Measurements from ENCODE around the gene LRRC63.

Gene LRRC63

GRCh38 chr13:46229251-46229650 lies 17.5 kb downstream of the LRRC63 start:
- POLR2A ChIA-PET, result no interaction called here
- TF ChIP-seq ELF4 (IDR thresholded peaks at IDR 0.05) (no peak), TARDBP (IDR thresholded peaks at IDR 0.05) (no peak), FOXM1 (IDR thresholded peaks at IDR 0.05; ENCODE audit: borderline replicate concordance) (no peak), CTBP1 (IDR thresholded peaks at IDR 0.05; ENCODE audit: borderline replicate concordance) (no peak), PKNOX1 (IDR thresholded peaks at IDR 0.05) (no peak), ZNF384 (IDR thresholded peaks at IDR 0.05) (no peak), HDGF (IDR thresholded peaks at IDR 0.05; ENCODE audit: borderline replicate concordance) (no peak)
- CTCF ChIA-PET, result no interaction called here
- DNase-seq (ENCODE audit: extremely low spot score), result no peak

- POLR2A ChIA-PET, result no interaction called here
- CTCF ChIA-PET, result no interaction called here
- DNase-seq (ENCODE audit: extremely low spot score), result no peak
- TF ChIP-seq LEF1 (IDR thresholded peaks at IDR 0.05; ENCODE audit: borderline replicate concordance), result no peak
- TF ChIP-seq FOXM1 (IDR thresholded peaks at IDR 0.05; ENCODE audit: borderline replicate concordance), result no peak
- no peak for TF ChIP-seq NFRKB (IDR thresholded peaks at IDR 0.05)
- TF ChIP-seq ELF4 (IDR thresholded peaks at IDR 0.05), result no peak
- TF ChIP-seq FOXK2 (IDR thresholded peaks at IDR 0.05), result no peak
- no peak for TF ChIP-seq CTBP1 (IDR thresholded peaks at IDR 0.05; ENCODE audit: borderline replicate concordance)
- no peak for TF ChIP-seq PKNOX1 (IDR thresholded peaks at IDR 0.05)
Observed at GRCh38 chr13:46232281-46232680, 20.6 kb downstream of the LRRC63 start.

GRCh38 chr13:46235286-46235685 lies 23.6 kb downstream of the LRRC63 start:
- ChIA-PET POLR2A (no interaction called here), CTCF (no interaction called here)
- TF ChIP-seq SP1 (IDR thresholded peaks at IDR 0.05), result no peak
- TF ChIP-seq PKNOX1 (IDR thresholded peaks at IDR 0.05), result no peak
- no peak for TF ChIP-seq FOXA1 (IDR thresholded peaks at IDR 0.05)
- no peak for TF ChIP-seq HDGF (IDR thresholded peaks at IDR 0.05; ENCODE audit: borderline replicate concordance)
- DNase-seq (ENCODE audit: extremely low spot score), result no peak

- no peak for DNase-seq (ENCODE audit: extremely low spot score)
- TF ChIP-seq BHLHE40 (IDR thresholded peaks at IDR 0.05; ENCODE audit: borderline replicate concordance), result no peak
- no peak for TF ChIP-seq SUZ12 (IDR thresholded peaks at IDR 0.05)
- no peak for TF ChIP-seq LEF1 (IDR thresholded peaks at IDR 0.05; ENCODE audit: borderline replicate concordance)
- CTCF ChIA-PET, result no interaction called here
- POLR2A ChIA-PET, result no interaction called here
Observed at GRCh38 chr13:46265292-46265691, 53.6 kb downstream of the LRRC63 start.

GRCh38 chr13:46267166-46267565 lies 55.4 kb downstream of the LRRC63 start:
- TF ChIP-seq FOXK2 (IDR thresholded peaks at IDR 0.05), result no peak
- no peak for TF ChIP-seq SUZ12 (IDR thresholded peaks at IDR 0.05)
- TF ChIP-seq ELF4 (IDR thresholded peaks at IDR 0.05), result no peak
- TF ChIP-seq PKNOX1 (IDR thresholded peaks at IDR 0.05), result no peak
- TF ChIP-seq ZNF384 (IDR thresholded peaks at IDR 0.05), result no peak
- no peak for TF ChIP-seq FOXM1 (IDR thresholded peaks at IDR 0.05; ENCODE audit: borderline replicate concordance)
- no peak for TF ChIP-seq HDGF (IDR thresholded peaks at IDR 0.05; ENCODE audit: borderline replicate concordance)
- TF ChIP-seq LEF1 (IDR thresholded peaks at IDR 0.05; ENCODE audit: borderline replicate concordance), result no peak
- no peak for TF ChIP-seq NFRKB (IDR thresholded peaks at IDR 0.05)
- no peak for TF ChIP-seq CTBP1 (IDR thresholded peaks at IDR 0.05; ENCODE audit: borderline replicate concordance)
- TF ChIP-seq TARDBP (IDR thresholded peaks at IDR 0.05), result no peak
- no peak for TF ChIP-seq FOXA1 (IDR thresholded peaks at IDR 0.05)
- no peak for TF ChIP-seq SP1 (IDR thresholded peaks at IDR 0.05)
- no peak for TF ChIP-seq ARNT (IDR thresholded peaks at IDR 0.05)
- DNase-seq (ENCODE audit: extremely low spot score), result no peak
- CTCF ChIA-PET, result no interaction called here
- POLR2A ChIA-PET, result no interaction called here

- no peak for TF ChIP-seq HDGF (IDR thresholded peaks at IDR 0.05; ENCODE audit: borderline replicate concordance)
- TF ChIP-seq L3MBTL2 (conservative IDR thresholded peaks at IDR 0.05), result no peak
- CTCF ChIA-PET, result no interaction called here
- POLR2A ChIA-PET, result no interaction called here
- no peak for DNase-seq (ENCODE audit: extremely low spot score)
Observed at GRCh38 chr13:46270416-46270815, 58.7 kb downstream of the LRRC63 start.

GRCh38 chr13:46274094-46274698 lies 62.5 kb downstream of the LRRC63 start:
- TF ChIP-seq ARNT (IDR thresholded peaks at IDR 0.05) (no peak), SUZ12 (IDR thresholded peaks at IDR 0.05) (no peak), FOXM1 (IDR thresholded peaks at IDR 0.05; ENCODE audit: borderline replicate concordance) (no peak), CTBP1 (IDR thresholded peaks at IDR 0.05; ENCODE audit: borderline replicate concordance) (no peak), TARDBP (IDR thresholded peaks at IDR 0.05) (no peak), L3MBTL2 (conservative IDR thresholded peaks at IDR 0.05) (no peak), PKNOX1 (IDR thresholded peaks at IDR 0.05) (no peak), LEF1 (IDR thresholded peaks at IDR 0.05; ENCODE audit: borderline replicate concordance) (no peak), BHLHE40 (IDR thresholded peaks at IDR 0.05; ENCODE audit: borderline replicate concordance) (no peak), SP1 (IDR thresholded peaks at IDR 0.05) (no peak), FOXK2 (IDR thresholded peaks at IDR 0.05) (no peak)
- no peak for DNase-seq (ENCODE audit: extremely low spot score)
- POLR2A ChIA-PET, result no interaction called here
- CTCF ChIA-PET, result no interaction called here
